HG02610 (cell line): Measurements from ENCODE around the gene PRMT2.
"Not testable (repeated sequence)": the region's sequence is repeated elsewhere in the genome, so short reads cannot be mapped to it uniquely, and the experiment has no call there.

Experiments
- ATAC-seq: cut with Tn5 transposase; IDR thresholded peaks from one replicate; pipeline ENCODE4 v1.9.1; 2021; ENCODE audit warnings: mild to moderate bottlenecking, moderate library complexity; ENCODE audit not compliant: unreplicated experiment

PRMT2 gene

GRCh38 chr21:46667741-46668380 is 32.4 kb downstream of the PRMT2 start:
- ATAC-seq, result no peak

GRCh38 chr21:46668381-46668780 is 32.9 kb downstream of the PRMT2 start:
- no peak for ATAC-seq

- not testable (repeated sequence) for ATAC-seq
These were observed 33.4 kb downstream of the PRMT2 start for GRCh38 chr21:46668904-46669303.

- no peak for ATAC-seq
These were observed 39.0 kb downstream of the PRMT2 start for GRCh38 chr21:46674430-46675007.

- no peak for ATAC-seq
These were observed 40.3 kb downstream of the PRMT2 start for GRCh38 chr21:46675595-46676280.

- ATAC-seq, result not testable (repeated sequence)
These were observed 41.1 kb downstream of the PRMT2 start for GRCh38 chr21:46676542-46676941.

- ATAC-seq, result not testable (repeated sequence)
These were observed 46.1 kb downstream of the PRMT2 start for GRCh38 chr21:46681593-46681992.

GRCh38 chr21:46698652-46699051 is 63.2 kb downstream of the PRMT2 start:
- not testable (repeated sequence) for ATAC-seq

- not testable (repeated sequence) for ATAC-seq
These were observed 63.6 kb downstream of the PRMT2 start for GRCh38 chr21:46699104-46699503.
